Upper lobe of left lung (tissue), 6 donors: ENCODE data around the gene CDT1. TPM values are rescaled to one million over a fixed set of nuclear protein-coding genes. Genes with fewer than 3 reads are reported as not detected.

Experiments used
- ATAC-seq, 2 donors: fragments of 200-7000 bp; cut with Tn5 transposase; one replicate each; pipeline ENCODE4 v1.9.1; 2022; ENCODE audit warnings: mild to moderate bottlenecking in 2 of 2, moderate library complexity in 2 of 2; ENCODE audit not compliant: low FRiP score in 2 of 2
- DNase-seq, 2 donors: peaks; one replicate each; pipeline ENCODE4 v3.0.0-alpha.2; 2019 to 2020
- H3K27ac ChIP-seq, 4 donors: fragments of 200-600 bp; sonication (generic); one replicate each; pipeline ENCODE4 v1.5.1; 2016 to 2019
- H3K27me3 ChIP-seq, 4 donors: fragments of 200-600 bp; sonication (generic); one replicate each; pipeline ENCODE4 v1.5.1; 2017 to 2019
- H3K36me3 ChIP-seq, 4 donors: fragments of 200-600 bp; sonication (generic); one replicate each; pipeline ENCODE4 v1.5.1; 2016 to 2019
- H3K4me1 ChIP-seq, 4 donors: fragments of 200-600 bp; sonication (generic); one replicate each; pipeline ENCODE4 v1.5.1; 2018 to 2019
- H3K4me3 ChIP-seq, 4 donors: fragments of 200-600 bp; sonication (generic); one replicate each; pipeline ENCODE4 v1.5.1; 2017 to 2019; ENCODE audit warnings: mild to moderate bottlenecking in 2 of 4, moderate library complexity in 1 of 4
- H3K9me3 ChIP-seq, 4 donors: fragments of 200-600 bp; sonication (generic); one replicate each; pipeline ENCODE4 v1.5.1; 2018 to 2019
- CTCF ChIP-seq, 6 experiments: fragments of 450-650 bp in 4 of 6; fragments of 200-600 bp in 2 of 6; sonication (generic) in 2 of 6; IDR thresholded peaks; one replicate each; pipeline ENCODE4 v1.5.1; 2016 to 2019; ENCODE audit warnings: antibody characterized with exemption in 6 of 6
- EP300 ChIP-seq, 4 donors: sonication (generic); formaldehyde crosslinking; IDR thresholded peaks; one replicate each; pipeline ENCODE4 v1.5.1; 2017; ENCODE audit warnings: antibody characterized with exemption in 4 of 4, control low read depth in 2 of 4
- POLR2A ChIP-seq, 4 donors: fragments of 450-650 bp; IDR thresholded peaks; one replicate each; pipeline ENCODE4 v1.5.1; 2016 to 2017; ENCODE audit warnings: antibody characterized with exemption in 4 of 4, mild to moderate bottlenecking in 2 of 4
- POLR2AphosphoS5 ChIP-seq, 2 donors: sonication (generic); formaldehyde crosslinking; IDR thresholded peaks; one replicate each; pipeline ENCODE4 v1.5.1; 2017; ENCODE audit warnings: antibody characterized with exemption in 2 of 2
- WGBS, 2 donors: methylation state at CpG; one replicate each; pipeline ENCODE4 v1.1.5; 2017 to 2018; 5-methylcytosine and 5-hydroxymethylcytosine counted together
- total RNA-seq, 6 donors: library from RNA; depleted of rRNA in 4 of 6; stranded (reverse); fragments of >200 nt in 4 of 6; gene quantifications; one replicate each; pipeline versions ENCODE4 v1.1.0 to v1.2.1, GENCODE V29; 2016 to 2021
- donor health status: DM: no; HTN: no; CAD: no; lungs with moderate emphysema.
- donor health status: DM: no; HTN: yes; CAD: no; lungs with severe emphysema.

CDT1 gene
- total RNA-seq, 6 donors from 2014 or later, result 2.3 to 4.7 (median 3.5) TPM; not detected in 1

DNA sequence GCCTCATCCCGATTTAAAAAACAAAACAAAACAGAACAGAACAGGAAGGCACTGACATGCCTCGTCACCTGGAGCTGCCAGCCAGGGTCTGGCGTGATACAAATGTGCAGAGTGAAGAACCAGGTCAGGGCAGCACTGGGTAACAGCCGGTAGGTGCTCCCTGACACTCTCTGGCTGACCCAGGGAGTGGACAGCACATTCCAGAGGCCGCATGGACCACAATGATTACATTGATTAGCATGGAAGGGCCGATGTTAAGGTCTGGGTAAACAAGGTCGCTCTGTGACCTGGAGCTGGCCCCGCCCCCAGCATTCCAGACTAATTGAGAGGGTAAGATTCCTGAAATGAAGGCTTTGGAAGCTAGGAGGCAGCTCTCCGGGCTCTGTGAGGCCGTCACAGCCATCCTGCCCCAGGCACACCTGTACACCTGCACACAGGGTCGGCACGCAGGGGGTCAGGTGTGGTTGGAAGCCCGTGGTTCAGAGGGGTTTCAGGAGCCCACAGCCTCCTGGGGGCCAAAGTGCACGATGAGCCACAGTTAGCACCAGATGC is 40.0 kb upstream of the CDT1 start:
- H3K4me3 ChIP-seq, result no peak overlapping the region
- no peaks in the 10 kb centered on the region for H3K9me3 ChIP-seq
- H3K4me1 ChIP-seq, result peaks cover 84 to 97% (median 91%) of the 10 kb centered on the region in 4 donors
- H3K36me3 ChIP-seq, result peaks cover 0 to 23% (median 0%) of the 10 kb centered on the region in 4 donors
- DNase-seq (peak; percentile 47 to 52), ATAC-seq (no peak)
- H3K27me3 ChIP-seq, result no peaks in the 10 kb centered on the region
- TF ChIP-seq POLR2A (IDR thresholded peaks at IDR 0.05) (no peak), EP300 (IDR thresholded peaks at IDR 0.05) (no peak), CTCF (IDR thresholded peaks at IDR 0.05) (peak in 2 of 6 experiments; percentile 11 to 32)
- WGBS, 2 donors, result 51 to 72% methylated on average over 7 to 14 of the region's 14 CpGs
- peak overlapping the region; percentile 19 to 79 (median 64) for H3K27ac ChIP-seq

GRCh38 chr16:88764080-88764479 is 39.5 kb upstream of the CDT1 start:
- no peak overlapping the region for H3K4me3 ChIP-seq
- no peaks in the 10 kb centered on the region for H3K9me3 ChIP-seq
- peak overlapping the region; percentile 19 to 79 (median 64) for H3K27ac ChIP-seq
- ATAC-seq, result no peak
- H3K27me3 ChIP-seq, result no peaks in the 10 kb centered on the region
- peaks cover 84 to 97% (median 91%) of the 10 kb centered on the region in 4 donors for H3K4me1 ChIP-seq
- peaks cover 0 to 23% (median 0%) of the 10 kb centered on the region in 4 donors for H3K36me3 ChIP-seq
- DNase-seq, result peak in 1 of 2 donors; percentile 66
- WGBS, 2 donors, result 86 to 87% methylated on average over 13 to 19 of the region's 19 CpGs
- TF ChIP-seq EP300 (IDR thresholded peaks at IDR 0.05) (no peak), POLR2AphosphoS5 (IDR thresholded peaks at IDR 0.05) (no peak), POLR2A (IDR thresholded peaks at IDR 0.05) (no peak), CTCF (IDR thresholded peaks at IDR 0.05) (no peak)

DNA sequence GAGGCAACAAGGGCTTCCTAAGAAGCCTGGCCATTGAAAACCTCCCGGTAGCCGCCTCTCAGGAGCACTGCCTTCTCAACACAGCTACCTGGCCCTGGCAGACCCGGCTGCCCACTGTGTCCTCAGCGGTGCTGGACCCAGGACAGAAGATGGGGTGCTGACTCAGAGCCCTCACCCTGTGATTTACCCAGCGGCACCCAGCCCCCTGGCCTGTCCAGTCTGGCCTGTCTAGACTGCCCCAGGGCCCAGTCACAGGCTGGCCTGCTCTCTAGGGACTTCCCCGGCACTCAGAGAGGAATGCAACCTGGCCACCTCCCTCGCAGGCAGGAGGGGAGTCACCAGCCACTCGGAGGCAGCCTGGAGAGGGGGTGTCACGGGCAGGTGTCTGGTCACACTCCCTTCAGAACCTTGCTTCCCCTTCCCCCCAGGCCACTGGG is 38.7 kb upstream of the CDT1 start:
- Histone ChIP-seq H3K4me1 (peaks cover 84 to 97% (median 91%) of the 10 kb centered on the region in 4 donors), H3K27me3 (no peaks in the 10 kb centered on the region), H3K36me3 (peaks cover 0 to 23% (median 0%) of the 10 kb centered on the region in 4 donors), H3K27ac (peak overlapping the region; percentile 9 to 62 (median 32)), H3K9me3 (no peaks in the 10 kb centered on the region), H3K4me3 (no peak overlapping the region)
- WGBS, 2 donors, result 70 to 79% methylated on average over 7 to 9 of the region's 9 CpGs
- TF ChIP-seq POLR2AphosphoS5 (IDR thresholded peaks at IDR 0.05), result peak; percentile 31 to 44
- TF ChIP-seq POLR2A (IDR thresholded peaks at IDR 0.05), result no peak
- TF ChIP-seq EP300 (IDR thresholded peaks at IDR 0.05), result peak in 1 of 4 donors; percentile 46
- no peak for TF ChIP-seq CTCF (IDR thresholded peaks at IDR 0.05)
- DNase-seq, result peak; percentile 81 to 93
- peak; percentile 41 to 83 for ATAC-seq

DNA sequence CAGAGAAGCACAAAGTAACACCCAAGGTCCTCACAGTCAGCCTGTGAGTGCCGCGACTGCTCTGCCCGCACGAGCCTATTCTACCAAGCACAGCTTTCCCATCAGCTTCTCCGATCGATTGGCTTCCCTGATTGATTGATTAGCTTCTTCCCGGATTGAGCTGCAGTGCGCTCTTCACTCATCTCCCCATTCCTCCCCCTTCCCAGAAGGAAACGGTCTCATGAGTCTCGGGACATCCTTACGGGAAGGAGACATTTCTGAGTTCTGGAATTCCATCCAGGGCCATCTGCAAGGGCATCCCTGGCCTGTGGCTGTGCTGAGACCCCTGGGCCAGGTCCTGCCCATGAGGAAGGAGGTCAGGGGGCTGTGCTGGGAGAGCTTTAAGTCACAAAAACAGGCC is 36.6 kb upstream of the CDT1 start:
- H3K36me3 ChIP-seq, result peaks cover 0 to 23% (median 0%) of the 10 kb centered on the region in 4 donors

More for the DNA sequence above, 36.6 kb upstream of the CDT1 start:
- no peak for TF ChIP-seq POLR2A (IDR thresholded peaks at IDR 0.05)
- no peak for TF ChIP-seq POLR2AphosphoS5 (IDR thresholded peaks at IDR 0.05)
- no peak for TF ChIP-seq CTCF (IDR thresholded peaks at IDR 0.05)
- peak in 1 of 4 donors; percentile 17 for TF ChIP-seq EP300 (IDR thresholded peaks at IDR 0.05)
- Histone ChIP-seq H3K4me1 (peaks cover 85 to 96% (median 93%) of the 10 kb centered on the region in 4 donors), H3K9me3 (no peaks in the 10 kb centered on the region), H3K27ac (peak overlapping the region; percentile 3 to 84 (median 75)), H3K27me3 (no peaks in the 10 kb centered on the region), H3K4me3 (no peak overlapping the region)
- DNase-seq (peak in 1 of 2 donors; percentile 9), ATAC-seq (no peak)
- 80 to 82% methylated on average over 11 of the region's 11 CpGs for WGBS, 2 donors
